Right lobe of liver (tissue), 4 donors: ENCODE data around the gene WDR27.
A peak's percentile ranks its signal among the peaks of the same experiment; 100 is the strongest.
"Not testable (repeated sequence)": the region's sequence is repeated elsewhere in the genome, so short reads cannot be mapped to it uniquely, and the experiment has no call there.

Source experiments
- POLR2A ChIP-seq: fragments of 450-650 bp; IDR thresholded peaks from one replicate; pipeline ENCODE4 v1.6.1; 2017; ENCODE audit warnings: antibody characterized with exemption, mild to moderate bottlenecking
- TF ChIP-seq, protein P1 (sequence below), 4 donors: fragments of 200-600 bp in 3 of 4; fragments of 450-650 bp in 1 of 4; IDR thresholded peaks; one replicate each; pipeline versions ENCODE4 v1.5.1 to v1.8.0; 2016 to 2022; ENCODE audit warnings: antibody characterized with exemption in 4 of 4, mild to moderate bottlenecking in 2 of 4
- donor health status: DM: no; HTN: no; CAD: no.
- donor health status: DM: no; HTN: no; CAD: no.
- donor health status: DM: no; HTN: yes; CAD: no.

DNA sequence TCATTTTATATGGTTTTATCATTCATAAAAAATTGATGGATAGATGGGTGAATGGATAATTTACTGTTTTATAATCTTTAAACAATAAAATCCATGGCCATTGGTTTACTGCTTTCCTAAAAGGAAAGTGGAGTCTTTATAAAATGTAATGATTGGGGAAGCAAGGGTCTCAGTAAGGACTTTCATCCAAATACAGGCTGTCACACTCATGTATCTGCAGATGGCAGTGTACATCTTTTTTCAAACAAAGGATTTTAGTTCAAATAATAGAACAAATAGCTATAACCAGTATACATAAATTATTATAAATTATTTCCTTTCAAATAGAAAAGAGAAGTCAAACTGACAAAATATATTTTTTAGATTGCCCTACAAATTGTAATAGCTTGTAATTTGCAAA lies 190.0 kb downstream of the WDR27 start:
- TF ChIP-seq, protein P1, sequence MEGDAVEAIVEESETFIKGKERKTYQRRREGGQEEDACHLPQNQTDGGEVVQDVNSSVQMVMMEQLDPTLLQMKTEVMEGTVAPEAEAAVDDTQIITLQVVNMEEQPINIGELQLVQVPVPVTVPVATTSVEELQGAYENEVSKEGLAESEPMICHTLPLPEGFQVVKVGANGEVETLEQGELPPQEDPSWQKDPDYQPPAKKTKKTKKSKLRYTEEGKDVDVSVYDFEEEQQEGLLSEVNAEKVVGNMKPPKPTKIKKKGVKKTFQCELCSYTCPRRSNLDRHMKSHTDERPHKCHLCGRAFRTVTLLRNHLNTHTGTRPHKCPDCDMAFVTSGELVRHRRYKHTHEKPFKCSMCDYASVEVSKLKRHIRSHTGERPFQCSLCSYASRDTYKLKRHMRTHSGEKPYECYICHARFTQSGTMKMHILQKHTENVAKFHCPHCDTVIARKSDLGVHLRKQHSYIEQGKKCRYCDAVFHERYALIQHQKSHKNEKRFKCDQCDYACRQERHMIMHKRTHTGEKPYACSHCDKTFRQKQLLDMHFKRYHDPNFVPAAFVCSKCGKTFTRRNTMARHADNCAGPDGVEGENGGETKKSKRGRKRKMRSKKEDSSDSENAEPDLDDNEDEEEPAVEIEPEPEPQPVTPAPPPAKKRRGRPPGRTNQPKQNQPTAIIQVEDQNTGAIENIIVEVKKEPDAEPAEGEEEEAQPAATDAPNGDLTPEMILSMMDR (IDR thresholded peaks at IDR 0.05), result peak in 3 of 4 donors; percentile 15 to 30 (median 25)
- not testable (repeated sequence) for TF ChIP-seq POLR2A
